Measurements from ENCODE around the gene CHIC2. TPM values are rescaled to one million over a fixed set of nuclear protein-coding genes. Genes with fewer than 3 reads are reported as not detected.

Gene CHIC2
- total RNA-seq, 3 donors from 2014 or later = 33.9 to 71.4 (median 47.5) TPM

DNA sequence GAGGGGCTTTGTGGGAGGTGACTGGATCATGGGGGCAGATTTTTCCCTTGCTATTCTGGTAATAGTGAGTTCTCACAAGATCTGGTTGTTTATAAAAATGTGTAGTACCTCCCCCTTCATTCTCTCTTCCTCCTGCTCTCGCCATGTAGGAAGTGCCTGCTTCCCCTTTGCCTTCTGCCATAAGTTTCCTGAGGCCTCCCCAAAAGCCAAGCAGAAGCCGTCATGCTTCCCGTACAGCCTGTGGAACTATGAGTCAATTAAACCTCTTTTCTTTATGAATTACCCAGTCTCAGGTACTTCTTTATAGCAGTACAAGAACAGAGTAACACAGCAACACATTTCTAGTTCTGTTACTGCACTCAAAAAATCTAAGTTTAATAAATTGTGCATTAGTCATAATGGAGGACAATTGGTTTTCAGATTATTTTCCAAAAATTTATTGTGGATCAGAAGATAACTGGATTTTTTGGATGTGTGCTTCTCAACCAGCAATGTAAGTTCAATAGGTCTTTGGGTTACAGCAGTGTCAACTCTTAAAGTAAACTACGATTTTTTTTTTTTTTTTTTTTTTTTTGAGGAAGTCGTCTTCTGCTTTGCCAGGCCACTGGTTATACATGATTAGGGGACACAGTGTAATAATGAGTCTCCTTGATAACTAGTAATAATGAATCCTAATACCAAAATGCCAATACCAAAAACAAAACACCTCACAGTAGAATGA, 69.9 kb downstream of the CHIC2 start:
- no peak overlapping the region for H3K4me3 ChIP-seq
- H3K36me3 ChIP-seq = no peaks in the 10 kb centered on the region
- H3K4me1 ChIP-seq = peaks cover 0 to 1% of the 10 kb centered on the region in 2 donors
- no peaks in the 10 kb centered on the region for H3K9me3 ChIP-seq
- intact Hi-C loops (cut with DNase I; ENCODE audit: low total_unique reads) = no loop called here
- H3K27ac ChIP-seq = no peak overlapping the region
- H3K27me3 ChIP-seq = no peaks in the 10 kb centered on the region
- TF ChIP-seq POLR2A (IDR thresholded peaks at IDR 0.05) (no peak), POLR2AphosphoS5 (IDR thresholded peaks at IDR 0.05) (no peak), CTCF (IDR thresholded peaks at IDR 0.05) (no peak)
- no peak for DNase-seq (ENCODE audit: low spot score in 2 of 2)

DNA sequence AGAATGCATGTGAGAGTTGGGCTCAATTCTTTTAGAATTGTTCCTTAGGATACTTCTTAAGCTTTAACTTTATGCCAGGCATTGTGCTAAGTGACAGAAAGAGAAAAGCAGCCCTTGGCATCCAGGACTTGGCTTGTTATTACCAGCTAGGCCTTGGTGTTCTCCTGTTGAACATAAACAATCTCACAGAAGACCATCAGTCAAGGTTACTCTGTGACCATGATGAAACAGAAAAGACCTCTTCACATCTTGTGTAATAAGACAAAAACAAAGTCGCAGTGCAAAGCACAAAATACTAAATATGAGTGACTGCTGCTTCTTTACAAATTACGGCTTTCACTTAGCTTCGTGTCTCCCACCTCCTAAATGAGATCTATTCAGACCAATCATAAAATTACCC, 71.6 kb downstream of the CHIC2 start:
- intact Hi-C loops (cut with DNase I; ENCODE audit: low total_unique reads) = no loop called here

GRCh38 chr4:53991821-53992220, 72.6 kb downstream of the CHIC2 start:
- Histone ChIP-seq H3K4me1 (no peaks in the 10 kb centered on the region), H3K27me3 (no peaks in the 10 kb centered on the region), H3K4me3 (no peak overlapping the region), H3K36me3 (no peaks in the 10 kb centered on the region), H3K9me3 (no peaks in the 10 kb centered on the region), H3K27ac (peak overlapping the region; percentile 5 to 35)
- intact Hi-C loops (cut with DNase I; ENCODE audit: low total_unique reads) = no loop called here
- TF ChIP-seq CTCF (IDR thresholded peaks at IDR 0.05) (no peak), POLR2AphosphoS5 (IDR thresholded peaks at IDR 0.05) (no peak), POLR2A (IDR thresholded peaks at IDR 0.05) (no peak)
- no peak for DNase-seq (ENCODE audit: low spot score in 2 of 2)

More for the DNA sequence above, 71.6 kb downstream of the CHIC2 start:
- Histone ChIP-seq H3K27ac (peak overlapping the region; percentile 20 to 45), H3K27me3 (no peaks in the 10 kb centered on the region), H3K4me3 (no peak overlapping the region), H3K36me3 (no peaks in the 10 kb centered on the region), H3K4me1 (no peaks in the 10 kb centered on the region), H3K9me3 (no peaks in the 10 kb centered on the region)
- TF ChIP-seq POLR2AphosphoS5 (IDR thresholded peaks at IDR 0.05) = no peak
- TF ChIP-seq CTCF (IDR thresholded peaks at IDR 0.05) = no peak
- no peak for TF ChIP-seq POLR2A (IDR thresholded peaks at IDR 0.05)
- no peak for DNase-seq (ENCODE audit: low spot score in 2 of 2)

DNA sequence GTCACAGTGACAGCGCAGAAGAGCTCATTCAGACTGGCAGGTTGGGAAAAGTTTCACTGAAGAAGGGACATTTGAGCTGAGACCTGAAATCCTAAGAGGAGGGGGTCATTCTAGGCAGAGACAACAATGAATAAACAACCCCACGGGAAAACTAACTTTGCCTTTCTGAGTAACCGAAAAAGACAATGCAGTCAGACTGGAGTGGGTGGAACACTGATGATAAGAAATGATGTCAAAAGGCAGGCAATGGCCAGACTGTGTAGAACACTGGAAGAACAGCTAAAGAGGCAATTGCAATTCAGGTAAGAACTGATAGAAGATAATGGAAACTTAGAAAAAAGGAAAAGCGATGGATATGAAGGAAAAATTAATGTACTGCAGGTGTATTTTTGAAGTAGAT, 73.8 kb downstream of the CHIC2 start:
- Histone ChIP-seq H3K36me3 (no peaks in the 10 kb centered on the region), H3K27me3 (no peaks in the 10 kb centered on the region), H3K4me1 (no peaks in the 10 kb centered on the region), H3K27ac (no peak overlapping the region), H3K4me3 (no peak overlapping the region), H3K9me3 (no peaks in the 10 kb centered on the region)
- intact Hi-C loops (cut with DNase I; ENCODE audit: low total_unique reads) = no loop called here
- no peak for DNase-seq (ENCODE audit: low spot score in 2 of 2)
- TF ChIP-seq POLR2AphosphoS5 (IDR thresholded peaks at IDR 0.05) (no peak), POLR2A (IDR thresholded peaks at IDR 0.05) (no peak)

- Histone ChIP-seq H3K27ac (peak overlapping the region; percentile 64 to 84), H3K4me3 (no peak overlapping the region), H3K36me3 (no peaks in the 10 kb centered on the region), H3K27me3 (no peaks in the 10 kb centered on the region), H3K9me3 (no peaks in the 10 kb centered on the region), H3K4me1 (no peaks in the 10 kb centered on the region)
- DNase-seq (ENCODE audit: low spot score in 2 of 2) = no peak
- TF ChIP-seq POLR2AphosphoS5 (IDR thresholded peaks at IDR 0.05) (no peak), CTCF (IDR thresholded peaks at IDR 0.05) (no peak), POLR2A (IDR thresholded peaks at IDR 0.05) (no peak)
- intact Hi-C loops (cut with DNase I; ENCODE audit: low total_unique reads) = loop anchor here (10.0 kb wide), 1 partner anchor 97 kb away; no protein-coding TSS in a partner anchor
These were observed 76.6 kb downstream of the CHIC2 start for GRCh38 chr4:53987761-53988171.
